GM19467 (cell line): ENCODE results near the gene TTYH2.
"Not testable (repeated sequence)": the region's sequence is repeated elsewhere in the genome, so short reads cannot be mapped to it uniquely, and the experiment has no call there.

Source experiments
- ATAC-seq: cut with Tn5 transposase; IDR thresholded peaks from one replicate; pipeline ENCODE4 v1.9.1; 2021; ENCODE audit warnings: mild to moderate bottlenecking, moderate library complexity; ENCODE audit not compliant: unreplicated experiment

TTYH2 gene

GRCh38 chr17:74253036-74253435 lies 39.7 kb downstream of the TTYH2 start:
- ATAC-seq: no peak

- no peak for ATAC-seq
Measured at GRCh38 chr17:74257311-74257710, 43.9 kb downstream of the TTYH2 start.

- no peak for ATAC-seq
Measured at GRCh38 chr17:74259667-74260524, 46.5 kb downstream of the TTYH2 start.

- no peak for ATAC-seq
Measured at GRCh38 chr17:74260525-74260850, 47.1 kb downstream of the TTYH2 start.

GRCh38 chr17:74262601-74263000 lies 49.2 kb downstream of the TTYH2 start:
- no peak for ATAC-seq

- ATAC-seq: not testable (repeated sequence)
Measured at GRCh38 chr17:74267054-74267453, 53.7 kb downstream of the TTYH2 start.

GRCh38 chr17:74267579-74267978 lies 54.2 kb downstream of the TTYH2 start:
- ATAC-seq: no peak

- ATAC-seq: no peak
Measured at GRCh38 chr17:74267987-74268499, 54.7 kb downstream of the TTYH2 start.

GRCh38 chr17:74268558-74268957 lies 55.2 kb downstream of the TTYH2 start:
- no peak for ATAC-seq

GRCh38 chr17:74270333-74270732 lies 57.0 kb downstream of the TTYH2 start:
- ATAC-seq: no peak

- ATAC-seq: no peak
Measured at GRCh38 chr17:74271281-74271680, 57.9 kb downstream of the TTYH2 start.

- no peak for ATAC-seq
Measured at GRCh38 chr17:74271901-74272561, 58.7 kb downstream of the TTYH2 start.

GRCh38 chr17:74272731-74273201 lies 59.4 kb downstream of the TTYH2 start:
- ATAC-seq: no peak

GRCh38 chr17:74274060-74274708 lies 60.8 kb downstream of the TTYH2 start, which contains the start of gene DNAI2:
Gene DNAI2, plus strand, starts transcription at chr17:74274234. Its CDS starts 7,584 bp downstream, at chr17:74281818.
- no peak for ATAC-seq

- ATAC-seq: no peak
Measured at GRCh38 chr17:74274709-74275340, 61.5 kb downstream of the TTYH2 start.

GRCh38 chr17:74276051-74276476 lies 62.7 kb downstream of the TTYH2 start:
- no peak for ATAC-seq

GRCh38 chr17:74276541-74277009 lies 63.2 kb downstream of the TTYH2 start:
- no peak for ATAC-seq

GRCh38 chr17:74277935-74278334 lies 64.6 kb downstream of the TTYH2 start:
- ATAC-seq: no peak

- not testable (repeated sequence) for ATAC-seq
Measured at GRCh38 chr17:74279617-74280016, 66.2 kb downstream of the TTYH2 start.

GRCh38 chr17:74280093-74280513 lies 66.7 kb downstream of the TTYH2 start:
- ATAC-seq: no peak

- ATAC-seq: no peak
Measured at GRCh38 chr17:74281799-74282198, 68.4 kb downstream of the TTYH2 start.
